ENCODE results near the gene SLC6A20. TPM values are rescaled to one million over a fixed set of nuclear protein-coding genes. Genes with fewer than 3 reads are reported as not detected.

SLC6A20 gene
- total and polyA plus RNA-seq, 7 experiments from 2014 or later = not detected

GRCh38 chr3:45705839-45706808 lies 90.2 kb downstream of the SLC6A20 start:
- POLR2A ChIA-PET = interaction anchor here (0.6 to 0.9 kb wide), 2 partner anchors 16 to 68 kb away, joined by 3 to 4 read pairs; no protein-coding TSS in a partner anchor

More at GRCh38 chr3:45705839-45706808, 90.2 kb downstream of the SLC6A20 start:
- Mint-ChIP-seq H3K4me3 (no peak overlapping the region), H3K36me3 (peaks cover 8 to 56% (median 35%) of the 10 kb centered on the region in 5 donors), H3K27me3 (no peaks in the 10 kb centered on the region), H3K9me3 (no peaks in the 10 kb centered on the region), H3K4me1 (peaks cover 13 to 63% (median 48%) of the 10 kb centered on the region in 7 donors), H3K27ac (peak overlapping the region in 4 of 9 donors; percentile 12 to 65 (median 46))
- H3K4me3 ChIP-seq (ENCODE audit: low read length) = no peak overlapping the region
- no peaks in the 10 kb centered on the region for H3K9me3 ChIP-seq (ENCODE audit: control insufficient read depth in 2 of 3, low read length in 3 of 3)
- no peak for ATAC-seq
- intact Hi-C loops (cut with micrococcal nuclease) = no loop called here
- peaks cover 6 to 13% of the 10 kb centered on the region in 2 donors for H3K4me1 ChIP-seq (ENCODE audit: control insufficient read depth in 2 of 2, insufficient read depth in 2 of 2, low read length in 2 of 2)
- CTCF ChIA-PET = interaction anchor here (1.1 to 1.2 kb wide), 2 partner anchors 46 to 223 kb away, joined by 3 read pairs; no protein-coding TSS in a partner anchor
- peaks cover 5 to 55% (median 49%) of the 10 kb centered on the region in 3 experiments for H3K36me3 ChIP-seq (ENCODE audit: control insufficient read depth in 2 of 3, insufficient read depth in 3 of 3, low read length in 3 of 3)
- H3K27ac ChIP-seq (ENCODE audit: low read depth, low read length) = no peak overlapping the region
- DNase-seq = no peak
- no peaks in the 10 kb centered on the region for H3K27me3 ChIP-seq (ENCODE audit: control insufficient read depth in 2 of 2, insufficient read depth in 2 of 2, low read length in 2 of 2)

Other genes starting within 250 kb of the SLC6A20 start
- gene LIMD1, start 201.8 kb downstream of the SLC6A20 start, total RNA-seq = 10 to 100 TPM; 26.0 to 49.3 (median 28.6) TPM
- 1 to 10 TPM; 5.9 to 6.1 TPM for gene LIMD1, start 201.8 kb downstream of the SLC6A20 start, polyA plus RNA-seq
- gene SACM1L, start 107.1 kb downstream of the SLC6A20 start, total RNA-seq = 10 to 100 TPM; 60.8 to 93.8 (median 70.5) TPM
- 10 to 100 TPM; 21.1 to 38.0 TPM for gene SACM1L, start 107.1 kb downstream of the SLC6A20 start, polyA plus RNA-seq
- gene LZTFL1, start 45.6 kb upstream of the SLC6A20 start, total RNA-seq = 10 to 100 TPM in 4 of 5 experiments, 1 to 10 TPM in 1; 8.5 to 15.7 (median 12.6) TPM
- gene LZTFL1, start 45.6 kb upstream of the SLC6A20 start, polyA plus RNA-seq = 10 to 100 TPM; 12.8 to 21.0 TPM
- gene CCR9, start 90.0 kb upstream of the SLC6A20 start, total RNA-seq = under 1 TPM in 4 of 5 experiments, not detected in 1; 0.40 to 0.66 (median 0.56) TPM
- gene CCR9, start 90.0 kb upstream of the SLC6A20 start, polyA plus RNA-seq = under 1 TPM; 0.31 to 0.45 TPM
- gene CXCR6, start 146.9 kb upstream of the SLC6A20 start, total RNA-seq = 10 to 100 TPM in 1 of 5 experiments, 1 to 10 TPM in 1, under 1 TPM in 2, not detected in 1; 0.19 to 33.7 (median 0.75) TPM
- gene CXCR6, start 146.9 kb upstream of the SLC6A20 start, polyA plus RNA-seq = under 1 TPM; 0.12 to 0.18 TPM
- gene FYCO1, start 199.3 kb upstream of the SLC6A20 start, total RNA-seq = 10 to 100 TPM; 20.0 to 27.5 (median 22.9) TPM
- 1 to 10 TPM in 1 of 2 donors, under 1 TPM in 1; 0.95 to 6.5 TPM for gene FYCO1, start 199.3 kb upstream of the SLC6A20 start, polyA plus RNA-seq
- under 1 TPM in 2 of 5 experiments, not detected in 3; 0.05 to 0.88 TPM for gene XCR1, start 230.9 kb upstream of the SLC6A20 start, total RNA-seq
- gene XCR1, start 230.9 kb upstream of the SLC6A20 start, polyA plus RNA-seq = not detected